Germinal center (tissue), 1 donor: ENCODE data around the gene USP15.
"Not testable (repeated sequence)": the region's sequence is repeated elsewhere in the genome, so short reads cannot be mapped to it uniquely, and the experiment has no call there.

Source experiments
- DNase-seq: peaks from one replicate; pipeline ENCODE4 v3.0.0; 2012; ENCODE audit warnings: mixed read lengths, low spot score

Gene USP15

DNA sequence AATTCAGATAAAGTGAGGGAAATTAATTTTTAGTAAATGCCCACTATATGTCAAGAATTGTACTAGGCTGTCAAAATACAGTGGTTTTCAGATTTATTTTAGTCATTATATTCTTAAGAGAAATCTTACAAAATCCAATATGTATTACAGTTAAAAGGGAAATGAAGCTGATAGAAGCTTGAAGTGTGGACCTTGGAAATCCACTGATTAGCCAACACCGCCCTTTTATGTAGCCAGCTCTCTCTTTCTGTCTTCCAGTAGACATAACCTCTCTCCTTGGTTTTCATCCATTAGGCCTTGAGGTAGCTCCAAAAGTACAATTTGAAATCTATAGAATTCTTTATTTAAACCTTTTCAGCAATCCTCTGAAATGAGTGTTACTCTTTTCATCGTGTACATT, 63.2 kb downstream of the USP15 start:
- no peak for DNase-seq

- no peak for DNase-seq
Measured at GRCh38 chr12:62328296-62328921, 68.2 kb downstream of the USP15 start.

DNA sequence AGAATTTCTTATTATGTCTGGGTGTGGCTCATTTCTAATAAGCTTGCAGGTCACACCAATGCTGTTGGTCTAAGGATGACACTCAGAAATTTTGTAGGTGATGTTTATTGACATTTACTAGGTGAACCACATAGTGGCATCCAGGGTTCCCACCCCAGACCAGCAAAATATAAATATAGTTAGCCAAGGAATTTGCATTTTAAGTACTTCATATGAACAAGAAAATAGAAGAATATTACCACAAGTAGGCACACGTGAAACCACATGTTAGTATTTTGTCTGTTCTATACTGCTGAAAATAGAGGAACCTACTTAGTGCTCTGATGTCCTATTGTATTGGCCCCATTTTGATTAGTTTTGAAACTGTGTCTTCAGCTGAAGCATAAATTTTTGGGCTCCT, 71.1 kb downstream of the USP15 start:
- no peak for DNase-seq

- DNase-seq: no peak
Measured at GRCh38 chr12:62332598-62332997, 72.4 kb downstream of the USP15 start.

DNA sequence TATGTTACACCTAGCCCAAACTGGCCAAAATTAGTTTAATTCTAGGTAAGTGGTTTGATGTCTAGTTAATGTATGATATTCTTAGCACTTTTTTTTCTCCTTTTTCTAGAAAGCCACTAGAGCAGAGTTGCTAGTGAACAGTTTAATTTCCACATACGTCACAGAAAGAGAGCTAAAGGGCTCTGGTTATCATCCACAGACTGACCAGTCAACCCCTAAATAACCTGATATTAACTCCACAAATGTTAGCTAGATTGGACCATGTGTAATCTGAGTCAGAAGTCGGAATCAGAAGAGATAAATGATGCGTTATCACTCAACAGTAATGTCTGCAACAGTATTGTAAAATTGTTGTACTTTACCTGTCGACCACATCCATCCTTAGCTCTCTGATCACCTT, 74.9 kb downstream of the USP15 start:
- no peak for DNase-seq

DNA sequence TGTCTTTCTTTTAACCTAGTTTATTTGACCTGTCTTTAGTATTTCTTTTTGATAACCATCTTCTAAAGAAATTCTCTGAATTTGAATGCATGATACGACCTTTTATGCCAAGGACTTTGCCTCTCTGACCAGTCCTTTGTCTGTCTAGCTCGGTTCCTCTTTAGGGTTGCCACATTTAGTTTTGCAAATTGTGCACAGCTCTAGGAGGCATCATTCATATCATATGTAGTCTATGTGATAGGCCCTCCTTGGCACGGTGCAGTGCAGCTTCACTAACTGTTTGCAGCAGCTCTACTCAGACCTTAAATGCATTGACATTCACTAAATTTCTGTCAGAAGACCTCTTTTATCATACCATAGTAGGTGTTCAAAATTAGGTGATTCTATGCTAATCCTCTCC, 75.6 kb downstream of the USP15 start:
- DNase-seq: no peak

GRCh38 chr12:62337643-62338042, 77.4 kb downstream of the USP15 start:
- DNase-seq: not testable (repeated sequence)

DNA sequence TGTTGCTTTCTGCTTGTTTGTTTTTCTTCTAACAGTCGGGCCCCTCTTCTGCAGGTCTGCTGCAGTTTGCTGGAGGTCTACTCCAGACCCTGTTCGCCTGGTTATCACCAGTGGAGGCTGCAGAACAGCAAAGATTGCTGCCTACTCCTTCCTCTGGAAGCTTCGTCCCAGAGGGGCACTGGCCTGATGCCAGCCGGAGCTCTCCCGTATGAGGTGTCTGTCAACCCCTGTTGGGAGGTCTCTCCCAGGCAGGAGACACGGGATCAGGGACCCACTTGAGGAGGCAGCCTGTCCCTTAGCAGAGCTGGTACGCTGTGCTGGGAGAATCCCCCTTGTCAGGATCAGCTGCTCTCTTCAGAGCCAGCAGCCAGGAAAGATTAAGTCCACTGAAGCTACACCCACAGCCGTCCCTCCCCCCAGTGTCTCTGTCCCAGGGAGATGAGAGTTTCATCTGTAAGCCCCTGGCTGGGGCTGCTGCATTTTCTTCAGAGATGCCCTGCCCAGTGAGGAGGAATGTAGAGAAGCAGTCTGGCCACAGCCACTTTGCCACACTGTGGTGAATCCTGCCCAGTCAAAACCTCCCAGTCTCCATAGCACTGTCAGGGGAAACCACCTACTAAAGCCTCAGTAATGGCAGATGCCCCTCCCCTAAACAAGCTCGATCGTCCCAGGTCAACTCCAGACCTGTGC, 82.6 kb downstream of the USP15 start:
- DNase-seq: not testable (repeated sequence)

GRCh38 chr12:62343304-62344120, 83.3 kb downstream of the USP15 start:
- DNase-seq: not testable (repeated sequence)

GRCh38 chr12:62344731-62345556, 84.7 kb downstream of the USP15 start:
- not testable (repeated sequence) for DNase-seq

DNA sequence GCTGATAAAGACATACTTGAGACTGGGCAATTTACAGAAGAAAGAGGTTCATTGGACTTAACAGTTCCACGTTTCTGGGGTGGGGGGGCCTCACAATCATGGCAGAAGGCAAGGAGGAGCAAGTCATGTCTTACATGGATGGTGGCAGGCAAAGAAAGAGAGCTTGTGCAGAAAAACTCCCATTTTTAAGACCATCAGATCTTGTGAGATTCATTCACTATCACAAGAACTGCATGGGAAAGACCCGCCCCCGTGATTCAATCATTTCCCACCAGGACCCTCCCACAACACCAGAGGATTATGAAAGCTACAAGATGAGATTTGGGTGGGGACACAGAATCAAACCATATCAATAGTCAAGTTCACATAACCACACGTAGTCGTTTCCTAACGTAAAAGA, 85.5 kb downstream of the USP15 start:
- DNase-seq: no peak

DNA sequence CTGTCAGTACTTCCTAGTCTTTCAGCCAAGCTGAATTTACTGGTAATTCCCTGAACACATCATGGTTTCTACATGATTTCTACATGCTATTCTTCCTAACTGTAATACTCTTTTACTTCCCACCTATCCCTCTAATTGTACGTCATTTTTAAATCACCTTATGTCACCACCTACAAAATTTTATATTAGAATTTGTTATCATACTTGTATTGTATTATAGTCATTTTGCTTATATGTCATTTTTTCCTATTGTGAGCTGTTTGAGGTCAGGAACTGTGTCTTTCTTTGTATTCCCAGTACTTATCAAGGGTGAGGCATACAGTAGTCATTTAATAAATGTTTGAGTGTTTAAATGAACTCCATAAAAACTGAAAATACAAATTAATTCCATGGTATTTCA, 86.6 kb downstream of the USP15 start:
- DNase-seq: no peak

- no peak for DNase-seq
Measured at GRCh38 chr12:62347922-62348650, 87.9 kb downstream of the USP15 start.

DNA sequence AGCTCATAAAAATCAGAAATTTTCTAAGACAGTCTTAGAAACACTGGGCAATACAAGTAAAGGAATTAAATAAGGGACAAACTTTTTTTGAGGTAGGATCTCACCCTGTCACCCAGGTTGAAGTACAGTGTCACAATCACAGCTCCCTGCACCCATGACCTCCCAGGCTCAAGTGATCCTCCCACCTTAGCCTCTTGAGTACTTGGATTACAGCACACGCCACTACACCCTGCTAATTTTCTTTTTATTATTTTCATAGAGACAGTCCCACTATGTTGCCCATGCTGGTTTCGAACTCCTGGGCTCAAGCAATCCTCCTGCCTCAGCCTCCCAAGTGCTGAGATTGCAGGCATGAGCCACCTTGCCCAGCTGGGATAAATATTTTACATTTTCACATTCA, 90.3 kb downstream of the USP15 start:
- no peak for DNase-seq

DNA sequence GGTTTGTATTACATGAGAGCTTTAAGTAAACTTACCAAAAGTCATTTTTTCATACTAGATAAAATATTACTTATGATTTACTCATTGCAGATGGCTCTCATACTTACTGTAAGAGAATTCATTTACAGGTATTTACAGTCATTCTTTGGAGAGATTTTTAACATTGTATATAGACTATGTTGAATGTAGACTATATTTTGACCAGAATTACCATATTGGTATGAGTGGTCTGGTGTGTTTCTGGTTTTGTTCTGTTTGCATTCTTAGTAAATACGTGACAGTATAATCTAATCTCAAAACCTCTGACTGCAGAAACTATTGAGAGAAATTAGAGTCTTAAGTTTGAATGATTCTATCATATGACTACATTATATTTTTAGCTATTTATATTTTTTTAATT, 91.1 kb downstream of the USP15 start:
- DNase-seq: no peak

DNA sequence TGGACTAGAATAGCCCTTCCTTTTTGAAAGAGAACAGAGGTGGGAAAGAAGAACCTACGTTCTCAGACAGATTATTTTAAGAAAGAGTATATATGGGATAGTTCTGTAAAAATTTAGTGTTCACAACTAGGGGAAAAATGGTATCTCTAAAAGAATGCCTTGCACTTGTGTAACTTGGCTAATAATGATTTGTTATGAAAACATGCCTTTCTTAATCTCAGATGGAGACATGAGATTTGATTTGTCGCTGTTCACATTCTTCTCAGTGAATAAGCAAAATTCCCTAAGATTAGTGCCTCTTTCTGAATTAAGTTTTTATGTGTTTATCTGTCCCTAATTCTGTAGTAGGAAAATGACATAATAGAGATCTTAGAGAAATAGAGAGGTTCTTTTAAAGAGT, 100.8 kb downstream of the USP15 start:
- DNase-seq: no peak

DNA sequence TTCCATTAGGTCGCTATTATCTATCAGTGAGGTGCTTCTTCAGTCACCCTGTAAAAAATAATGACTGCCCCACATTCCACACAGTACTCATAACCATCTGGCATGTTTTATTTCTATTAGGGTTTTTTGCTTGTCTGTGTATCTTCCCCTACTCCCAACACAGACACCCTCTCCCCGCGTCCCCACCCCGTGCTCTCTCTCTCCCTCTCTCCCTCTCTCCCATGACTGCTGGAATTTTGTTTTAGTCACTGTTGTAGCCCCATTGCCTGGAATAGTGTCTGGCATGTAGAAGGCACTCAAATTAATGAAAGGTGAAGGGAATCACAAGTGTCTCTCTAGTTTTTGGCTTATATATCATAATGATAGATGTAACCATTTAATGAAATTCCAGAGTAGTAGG, 103.3 kb downstream of the USP15 start:
- DNase-seq: no peak

- DNase-seq: not testable (repeated sequence)
Measured at GRCh38 chr12:62364697-62365096, 104.5 kb downstream of the USP15 start.

- not testable (repeated sequence) for DNase-seq
Measured at GRCh38 chr12:62365846-62366245, 105.6 kb downstream of the USP15 start.

GRCh38 chr12:62368430-62369223, 108.4 kb downstream of the USP15 start:
- not testable (repeated sequence) for DNase-seq

DNA sequence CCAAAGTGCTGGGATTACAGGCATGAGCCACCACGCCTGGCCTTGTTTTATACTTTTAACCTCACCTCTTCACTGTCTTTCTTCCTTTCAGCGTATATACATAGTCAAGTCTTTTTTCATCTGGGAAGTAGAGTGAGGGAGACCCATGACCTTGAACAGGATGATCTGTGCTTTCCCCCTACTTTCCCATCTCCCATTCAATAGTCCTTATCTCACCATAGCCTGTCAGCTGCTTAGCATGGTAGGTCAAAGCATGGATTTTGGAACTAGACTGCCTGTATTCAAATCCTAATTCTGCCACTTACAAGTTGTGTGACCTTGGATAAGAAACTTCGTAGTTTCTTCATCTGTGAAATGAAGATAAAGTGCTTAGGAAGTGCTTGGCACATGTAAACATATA, 110.0 kb downstream of the USP15 start:
- DNase-seq: no peak
